ENCODE data around the gene SYTL2. TPM values are rescaled to one million over a fixed set of nuclear protein-coding genes. Genes with fewer than 3 reads are reported as not detected.

The SYTL2 gene
- total and polyA plus RNA-seq, 8 donors = 5.4 to 391 (median 188) TPM

DNA sequence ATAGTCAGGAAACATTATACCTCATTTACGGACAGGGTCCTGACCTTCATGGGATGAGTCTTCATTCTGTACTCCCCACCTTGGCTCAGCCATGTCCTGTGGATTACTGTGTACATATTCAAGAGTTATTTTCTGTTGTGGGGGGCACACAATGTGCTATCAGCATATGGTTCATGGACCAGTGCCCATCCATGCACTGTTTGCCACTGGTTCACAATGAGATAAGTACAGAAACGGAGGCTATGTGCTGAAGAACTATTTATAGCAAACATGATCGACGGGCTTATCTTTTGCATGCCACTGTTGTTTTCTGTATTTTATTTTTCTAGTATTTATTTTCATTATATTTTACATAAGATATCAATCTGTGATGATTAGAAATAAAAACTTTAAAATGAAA lies 68.6 kb downstream of the SYTL2 start:
- Histone ChIP-seq H3K9me3 (no peaks in the 10 kb centered on the region), H3K27me3 (no peaks in the 10 kb centered on the region), H3K4me3 (no peak overlapping the region), H3K4me1 (peaks cover 0 to 50% (median 15%) of the 10 kb centered on the region in 4 donors), H3K36me3 (peaks cover 0 to 6% (median 0%) of the 10 kb centered on the region in 4 donors), H3K27ac (peak overlapping the region; percentile 51 to 83 (median 64))
- intact Hi-C loops (cut with DNase I; ENCODE audit: low total_unique reads) = no loop called here
- no peak for DNase-seq
- no peak for TF ChIP-seq POLR2A (IDR thresholded peaks at IDR 0.05)
- 38 to 62% (median 50%) methylated on average over 4 of the region's 4 CpGs for WGBS, 5 donors

GRCh38 chr11:85740481-85741400 lies 70.2 kb downstream of the SYTL2 start:
- Histone ChIP-seq H3K4me1 (peaks cover 0 to 38% (median 10%) of the 10 kb centered on the region in 4 donors), H3K9me3 (no peaks in the 10 kb centered on the region), H3K27me3 (no peaks in the 10 kb centered on the region), H3K4me3 (no peak overlapping the region), H3K36me3 (peaks cover 0 to 6% (median 0%) of the 10 kb centered on the region in 4 donors), H3K27ac (peak overlapping the region in 1 of 5 donors; percentile 83)
- no peak for DNase-seq
- 34 to 51% (median 49%) methylated on average over 4 of the region's 4 CpGs for WGBS, 5 donors
- TF ChIP-seq CTCF (IDR thresholded peaks at IDR 0.05) = no peak
- no peak for TF ChIP-seq POLR2AphosphoS5 (IDR thresholded peaks at IDR 0.05)
- TF ChIP-seq EP300 (IDR thresholded peaks at IDR 0.05) = no peak
- no peak for TF ChIP-seq POLR2A (IDR thresholded peaks at IDR 0.05)
- intact Hi-C loops (cut with DNase I; ENCODE audit: low total_unique reads) = no loop called here

DNA sequence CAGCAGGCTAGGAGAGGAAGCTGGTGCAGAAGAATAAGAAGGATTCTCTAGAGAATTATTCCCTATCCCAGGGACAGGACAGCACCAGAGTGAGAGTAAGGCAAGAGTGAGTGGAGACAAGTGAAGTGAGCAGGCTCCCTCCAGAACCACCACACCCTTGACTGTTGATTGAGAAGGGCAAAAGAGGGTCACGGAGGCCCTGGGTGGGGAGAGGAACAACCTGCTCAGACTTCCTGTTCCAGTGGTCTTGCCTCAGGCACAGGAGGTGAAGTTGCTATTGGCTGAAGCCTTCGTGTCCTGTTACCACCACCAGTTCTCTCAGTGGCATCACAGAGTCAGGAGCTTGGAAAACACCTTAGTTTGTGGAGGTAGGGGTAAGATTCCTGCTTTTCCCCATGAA lies 73.2 kb downstream of the SYTL2 start:
- Histone ChIP-seq H3K36me3 (peaks cover 0 to 27% (median 13%) of the 10 kb centered on the region in 4 donors), H3K4me1 (peaks cover 0 to 23% (median 4%) of the 10 kb centered on the region in 4 donors), H3K27ac (peak overlapping the region in 2 of 5 donors; percentile 2 to 28), H3K9me3 (no peaks in the 10 kb centered on the region), H3K27me3 (no peaks in the 10 kb centered on the region), H3K4me3 (no peak overlapping the region)
- intact Hi-C loops (cut with DNase I; ENCODE audit: low total_unique reads) = no loop called here
- peak in 1 of 2 donors; percentile 69 for DNase-seq
- WGBS, 5 donors = 63 to 77% (median 69%) methylated on average over 2 of the region's 2 CpGs
- TF ChIP-seq CTCF (IDR thresholded peaks at IDR 0.05) (no peak), POLR2A (IDR thresholded peaks at IDR 0.05) (no peak), EP300 (IDR thresholded peaks at IDR 0.05) (no peak), POLR2AphosphoS5 (IDR thresholded peaks at IDR 0.05) (no peak)

DNA sequence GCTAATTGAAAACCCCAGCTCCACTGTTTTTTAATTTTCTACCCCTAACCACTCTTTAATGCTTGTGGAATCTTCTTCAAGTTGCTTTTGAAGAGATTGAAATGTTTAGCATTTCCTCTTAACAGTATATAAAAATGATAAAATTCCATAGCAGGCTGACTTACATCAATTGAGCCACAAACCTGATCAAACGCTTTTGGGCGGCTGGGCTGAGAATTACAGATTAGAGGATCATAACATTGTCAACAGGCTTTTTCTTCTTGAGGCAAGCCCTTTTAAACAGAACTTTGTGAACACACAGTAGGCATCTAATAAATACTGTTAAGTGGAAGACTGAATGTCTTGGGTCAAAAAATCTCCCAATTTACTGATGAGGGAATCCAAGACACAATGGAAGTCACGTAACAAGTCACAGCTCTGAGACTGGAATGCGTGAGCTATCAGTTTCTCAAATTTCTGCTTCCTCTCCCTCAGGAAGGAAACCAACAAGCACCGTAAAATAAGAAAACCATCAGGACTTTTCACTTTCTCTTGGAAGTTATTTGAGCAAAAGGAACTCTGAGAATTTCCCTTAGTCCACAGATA lies 75.0 kb downstream of the SYTL2 start:
- Histone ChIP-seq H3K4me3 (no peak overlapping the region), H3K27ac (peak overlapping the region in 3 of 5 donors; percentile 0 to 51 (median 28)), H3K9me3 (no peaks in the 10 kb centered on the region), H3K27me3 (no peaks in the 10 kb centered on the region), H3K36me3 (peaks cover 0 to 27% (median 13%) of the 10 kb centered on the region in 4 donors), H3K4me1 (peaks cover 0 to 8% (median 1%) of the 10 kb centered on the region in 4 donors)
- 50 to 69% (median 69%) methylated on average over 5 of the region's 5 CpGs for WGBS, 5 donors
- intact Hi-C loops (cut with DNase I; ENCODE audit: low total_unique reads) = no loop called here
- TF ChIP-seq CTCF (IDR thresholded peaks at IDR 0.05) (no peak), POLR2AphosphoS5 (IDR thresholded peaks at IDR 0.05) (no peak), POLR2A (IDR thresholded peaks at IDR 0.05) (no peak), EP300 (IDR thresholded peaks at IDR 0.05) (no peak)
- DNase-seq = no peak

All from stomach (tissue), 9 donors.